Thyroid gland (tissue), 4 donors: ENCODE data around the gene LIPI.

Experiments used
- POLR2A ChIP-seq, 2 donors: fragments of 450-650 bp; IDR thresholded peaks; one replicate each; pipeline ENCODE4 v1.6.1; 2017; ENCODE audit warnings: antibody characterized with exemption in 2 of 2, mild to moderate bottlenecking in 2 of 2, moderate library complexity in 1 of 2
- TF ChIP-seq, protein P1 (sequence below), 6 experiments: fragments of 200-600 bp in 3 of 6; fragments of 450-650 bp in 3 of 6; sonication (generic) in 3 of 6; IDR thresholded peaks; one replicate each; pipeline ENCODE4 v1.5.1; 2016 to 2019; ENCODE audit warnings: antibody characterized with exemption in 6 of 6, mild to moderate bottlenecking in 2 of 6, inconsistent platforms in 1 of 6, moderate library complexity in 1 of 6

DNA sequence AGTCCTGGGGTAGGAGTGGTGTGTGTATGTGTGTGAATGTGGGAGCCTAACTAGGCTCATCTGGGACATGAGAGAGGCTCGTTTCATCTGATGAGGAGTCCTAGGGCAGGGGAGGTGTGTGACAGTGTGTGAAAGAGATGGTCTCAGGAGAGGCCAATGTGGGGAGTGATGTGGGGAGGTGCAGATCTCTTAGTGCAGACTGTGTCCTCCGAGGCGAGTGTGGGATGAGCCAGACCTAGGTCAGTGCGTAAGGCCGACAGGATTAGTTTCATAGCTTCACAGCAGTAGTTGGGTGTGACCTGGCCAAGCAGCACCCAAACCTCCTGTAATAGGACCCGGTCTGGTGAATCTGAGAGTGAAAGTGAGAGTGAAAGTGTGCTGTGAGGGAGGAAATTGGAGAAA is 94.7 kb downstream of the LIPI start:
- TF ChIP-seq, protein P1, sequence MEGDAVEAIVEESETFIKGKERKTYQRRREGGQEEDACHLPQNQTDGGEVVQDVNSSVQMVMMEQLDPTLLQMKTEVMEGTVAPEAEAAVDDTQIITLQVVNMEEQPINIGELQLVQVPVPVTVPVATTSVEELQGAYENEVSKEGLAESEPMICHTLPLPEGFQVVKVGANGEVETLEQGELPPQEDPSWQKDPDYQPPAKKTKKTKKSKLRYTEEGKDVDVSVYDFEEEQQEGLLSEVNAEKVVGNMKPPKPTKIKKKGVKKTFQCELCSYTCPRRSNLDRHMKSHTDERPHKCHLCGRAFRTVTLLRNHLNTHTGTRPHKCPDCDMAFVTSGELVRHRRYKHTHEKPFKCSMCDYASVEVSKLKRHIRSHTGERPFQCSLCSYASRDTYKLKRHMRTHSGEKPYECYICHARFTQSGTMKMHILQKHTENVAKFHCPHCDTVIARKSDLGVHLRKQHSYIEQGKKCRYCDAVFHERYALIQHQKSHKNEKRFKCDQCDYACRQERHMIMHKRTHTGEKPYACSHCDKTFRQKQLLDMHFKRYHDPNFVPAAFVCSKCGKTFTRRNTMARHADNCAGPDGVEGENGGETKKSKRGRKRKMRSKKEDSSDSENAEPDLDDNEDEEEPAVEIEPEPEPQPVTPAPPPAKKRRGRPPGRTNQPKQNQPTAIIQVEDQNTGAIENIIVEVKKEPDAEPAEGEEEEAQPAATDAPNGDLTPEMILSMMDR (IDR thresholded peaks at IDR 0.05) = no peak
- TF ChIP-seq POLR2A (IDR thresholded peaks at IDR 0.05) = no peak
